ENCODE results near the gene NUP210L. TPM values are rescaled to one million over a fixed set of nuclear protein-coding genes. Genes with fewer than 3 reads are reported as not detected.
A peak's percentile ranks its signal among the peaks of the same experiment; 100 is the strongest.
"Not testable (repeated sequence)": the region's sequence is repeated elsewhere in the genome, so short reads cannot be mapped to it uniquely, and the experiment has no call there.

The NUP210L gene
- total RNA-seq, 1 donor from 2014 or later = 0.30 TPM

DNA sequence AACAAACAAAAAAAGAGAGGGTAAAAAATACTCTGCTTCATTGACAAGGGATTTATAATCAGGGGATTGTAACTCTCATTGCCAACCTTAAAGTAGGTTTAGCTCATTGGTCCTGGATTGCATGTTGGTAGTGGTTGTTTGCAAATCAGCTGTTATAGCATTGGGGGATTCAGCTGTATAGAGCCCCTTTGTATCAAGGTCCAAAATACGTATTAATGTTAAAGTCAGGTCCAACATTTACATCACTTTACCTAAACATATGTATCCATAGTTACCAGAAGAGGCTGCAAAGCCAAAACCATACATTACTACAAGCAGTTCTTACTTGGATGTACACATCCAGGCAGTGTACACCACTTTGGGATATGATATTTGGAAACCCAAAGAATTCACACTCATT is 134.9 kb downstream of the NUP210L start:
- ATAC-seq (no peak), DNase-seq (ENCODE audit: missing footprints) (no peak)
- intact Hi-C loops (cut with DNase I) = no loop called here

DNA sequence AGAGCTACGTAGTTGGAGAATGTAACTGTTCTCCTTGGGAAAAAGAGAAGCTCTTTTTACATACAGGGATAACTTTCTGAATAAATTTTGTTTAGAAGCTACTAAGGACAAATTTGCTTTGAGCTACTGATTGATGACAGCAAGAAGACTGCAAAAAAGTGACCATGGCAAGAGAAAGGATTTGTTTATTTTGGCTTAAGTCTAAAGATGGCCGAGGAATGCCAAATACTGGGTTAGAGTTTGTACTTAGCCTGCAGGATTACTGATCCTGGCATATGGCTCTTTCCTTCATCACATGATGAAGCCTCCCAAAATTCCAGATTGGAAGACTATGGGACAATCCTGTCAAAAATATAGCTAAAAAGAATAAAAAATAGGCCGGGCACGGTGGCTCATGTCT is 135.6 kb downstream of the NUP210L start:
- intact Hi-C loops (cut with DNase I) = no loop called here

DNA sequence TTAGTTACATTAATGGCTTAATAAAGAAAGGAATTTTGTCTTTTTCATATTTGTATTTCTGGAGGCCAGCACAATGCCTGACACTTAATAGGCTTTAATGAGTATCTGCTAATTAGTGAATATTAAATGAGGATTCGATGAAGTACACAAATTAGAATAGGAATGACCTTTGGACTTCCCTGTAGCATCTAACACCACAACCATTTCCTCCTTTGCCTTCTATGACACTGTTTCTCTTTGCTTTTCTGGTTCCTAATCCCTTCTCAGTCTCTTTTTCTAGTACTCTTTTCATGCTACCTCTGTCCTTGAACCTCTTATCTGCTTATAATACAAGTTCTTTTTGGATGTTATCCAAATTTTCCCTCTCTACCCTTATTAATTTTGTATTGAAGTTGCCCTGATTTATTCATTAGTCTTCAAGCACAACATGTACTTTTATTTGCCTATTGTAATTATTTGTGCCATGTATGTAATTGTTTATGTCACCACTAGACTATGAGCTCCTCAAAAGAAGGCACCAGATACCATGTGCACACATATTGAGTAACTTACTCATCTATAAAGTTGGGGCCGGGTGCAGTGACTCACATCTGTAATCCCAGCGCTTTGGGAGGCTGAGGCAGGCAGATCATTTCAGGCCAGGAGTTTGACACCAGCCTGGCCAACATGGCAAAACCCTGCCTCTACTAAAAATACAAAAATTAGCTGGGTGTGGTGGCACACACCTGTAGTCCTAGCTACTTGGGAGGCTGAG is 140.5 kb downstream of the NUP210L start:
- no peak for ATAC-seq
- intact Hi-C loops (cut with DNase I) = no loop called here
- no peak for DNase-seq (ENCODE audit: missing footprints)

More for the DNA sequence above, 135.6 kb downstream of the NUP210L start:
- DNase-seq (ENCODE audit: missing footprints) = no peak
- no peak for ATAC-seq

DNA sequence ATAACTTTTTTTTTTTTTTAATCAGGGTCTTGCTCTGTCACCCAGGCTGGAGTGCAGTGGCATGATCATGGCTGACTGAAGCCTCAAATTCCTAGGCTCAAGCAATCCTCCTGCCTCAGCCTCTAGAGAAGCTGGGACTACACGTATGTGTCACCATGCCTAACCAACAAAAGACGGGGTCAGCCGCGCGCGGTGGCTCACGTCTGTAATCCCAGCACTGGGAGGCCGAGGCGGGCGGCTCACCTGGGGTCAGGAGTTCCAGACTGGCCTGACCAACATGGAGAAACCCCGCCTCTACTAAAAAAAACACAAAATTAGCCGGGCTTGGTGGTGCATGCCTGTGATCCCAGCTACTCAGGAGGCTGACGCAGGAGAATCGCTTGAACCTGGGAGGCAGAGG is 142.3 kb downstream of the NUP210L start:
- ATAC-seq; DNase-seq (ENCODE audit: missing footprints); intact Hi-C loops (cut with DNase I): not testable (repeated sequence)

DNA sequence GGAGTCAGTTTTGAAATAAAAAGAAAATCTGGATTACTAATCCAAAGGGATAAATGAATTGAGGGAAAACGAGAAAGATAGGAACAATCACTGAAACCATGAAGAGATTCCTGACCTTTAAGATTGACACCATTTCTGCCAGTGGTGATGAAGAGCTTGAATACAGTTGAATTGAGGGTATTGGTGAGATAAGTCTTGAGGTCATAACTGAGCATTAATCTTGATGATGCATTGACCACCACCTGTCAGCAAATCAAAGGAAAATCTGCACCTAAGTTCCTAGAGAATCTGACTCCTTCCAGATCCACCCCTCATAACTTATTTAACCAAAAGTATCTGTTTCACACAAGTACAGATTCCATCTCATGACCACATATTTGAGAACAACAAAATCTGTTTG is 142.7 kb downstream of the NUP210L start:
- intact Hi-C loops (cut with DNase I) = no loop called here
- ATAC-seq (no peak), DNase-seq (ENCODE audit: missing footprints) (no peak)

GRCh38 chr1:154006136-154006535 is 148.7 kb downstream of the NUP210L start:
- ATAC-seq = no peak
- intact Hi-C loops (cut with DNase I) = no loop called here
- DNase-seq (ENCODE audit: missing footprints) = no peak

- no peak for DNase-seq (ENCODE audit: missing footprints)
- intact Hi-C loops (cut with DNase I) = no loop called here
These were observed 154.5 kb downstream of the NUP210L start for GRCh38 chr1:154000420-154000819.

DNA sequence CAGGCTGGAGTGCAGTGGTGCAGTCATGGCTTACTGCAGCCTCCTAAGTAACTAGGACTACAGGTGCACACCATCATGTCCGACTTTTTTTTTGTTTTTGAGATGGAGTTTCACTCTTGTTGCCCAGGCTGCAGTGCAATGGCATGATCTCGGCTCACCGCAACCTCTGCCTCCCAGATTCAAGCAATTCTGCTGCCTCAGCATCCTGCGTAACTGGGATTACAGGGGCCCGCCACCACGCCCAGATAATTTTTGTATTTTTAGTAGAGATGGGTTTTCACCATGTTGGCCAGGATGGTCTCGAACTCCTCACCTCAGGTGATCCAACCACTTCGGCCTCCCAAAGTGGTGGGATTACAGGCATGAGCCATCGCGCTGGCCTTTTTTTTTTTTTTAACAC is 158.0 kb downstream of the NUP210L start:
- DNase-seq (ENCODE audit: missing footprints); intact Hi-C loops (cut with DNase I); ATAC-seq: not testable (repeated sequence)

More at GRCh38 chr1:154000420-154000819, 154.5 kb downstream of the NUP210L start:
- no peak for ATAC-seq

- ATAC-seq (no peak), DNase-seq (ENCODE audit: missing footprints) (no peak)
- intact Hi-C loops (cut with DNase I) = no loop called here
These were observed 159.2 kb downstream of the NUP210L start for GRCh38 chr1:153995640-153996039.

DNA sequence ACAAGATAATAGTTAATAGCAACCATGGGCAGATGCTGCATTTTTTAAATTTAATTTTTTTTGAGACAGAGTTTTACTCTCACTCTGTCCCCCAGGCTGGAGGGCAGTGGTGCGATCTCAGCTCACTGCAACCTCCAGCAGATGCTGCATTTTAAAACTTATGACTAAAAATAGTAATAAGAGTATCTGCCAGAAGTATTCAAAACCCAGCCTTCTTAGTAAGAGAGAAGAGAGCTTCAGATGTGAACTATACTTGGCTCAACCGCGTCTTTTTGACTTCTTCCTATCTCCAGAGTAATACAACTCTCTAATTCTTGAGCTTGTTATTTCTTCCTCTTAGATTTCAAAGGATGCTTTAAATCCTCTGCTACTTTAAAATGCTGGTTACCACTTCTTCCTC is 159.7 kb downstream of the NUP210L start:
- ATAC-seq (no peak), DNase-seq (ENCODE audit: missing footprints) (no peak)
- intact Hi-C loops (cut with DNase I) = no loop called here

- DNase-seq (ENCODE audit: missing footprints) = no peak
- intact Hi-C loops (cut with DNase I) = no loop called here
These were observed 163.1 kb downstream of the NUP210L start for GRCh38 chr1:153991806-153992205.

GRCh38 chr1:153991151-153991630 is 163.7 kb downstream of the NUP210L start:
- ATAC-seq (no peak), DNase-seq (ENCODE audit: missing footprints) (no peak)
- intact Hi-C loops (cut with DNase I) = no loop called here

More at GRCh38 chr1:153991806-153992205, 163.1 kb downstream of the NUP210L start:
- no peak for ATAC-seq

GRCh38 chr1:153990468-153991150 is 164.3 kb downstream of the NUP210L start, which contains the start of gene RPS27:
TSS of gene RPS27 (plus strand) at chr1:153990762. CDS start at chr1:153990797, 35 bp downstream.
- ATAC-seq (peak; percentile 82), DNase-seq (ENCODE audit: missing footprints) (peak; percentile 89)
- intact Hi-C loops (cut with DNase I) = no loop called here

DNA sequence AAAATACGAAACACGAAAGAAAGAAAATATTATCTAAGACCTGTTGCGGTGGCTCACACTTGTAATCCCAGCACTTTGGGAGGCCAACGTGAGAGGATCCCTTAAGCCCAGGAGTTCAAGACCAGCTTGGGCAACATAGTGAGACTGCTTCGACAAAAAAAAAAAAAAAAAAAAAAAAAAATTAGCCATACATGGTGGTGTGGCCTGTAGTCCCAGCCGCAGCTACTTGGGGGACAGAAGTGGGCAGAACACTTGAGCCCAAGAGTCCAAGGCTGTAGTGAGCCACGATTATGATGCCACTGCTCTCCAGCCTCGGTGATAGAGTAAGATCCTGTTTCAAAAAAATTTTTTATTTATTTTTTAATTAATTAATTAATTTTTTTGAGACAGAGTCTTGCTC is 167.3 kb downstream of the NUP210L start:
- DNase-seq (ENCODE audit: missing footprints) = no peak
- intact Hi-C loops (cut with DNase I) = loop anchor here (2.0 to 10.0 kb wide), 2 partner anchors 311 to 473 kb away; no protein-coding TSS in a partner anchor
- no peak for ATAC-seq

- ATAC-seq (peak; percentile 87), DNase-seq (ENCODE audit: missing footprints) (peak; percentile 88)
- intact Hi-C loops (cut with DNase I) = loop anchor here (1.0 to 10.0 kb wide), 4 partner anchors 40 to 471 kb away; partner anchors contain the start of gene DENND4B
These were observed 168.7 kb downstream of the NUP210L start, which contains the start of gene RAB13 for GRCh38 chr1:153985941-153986761. TSS of gene RAB13 (minus strand) at chr1:153986339. CDS start at chr1:153986236, 103 bp downstream.

DNA sequence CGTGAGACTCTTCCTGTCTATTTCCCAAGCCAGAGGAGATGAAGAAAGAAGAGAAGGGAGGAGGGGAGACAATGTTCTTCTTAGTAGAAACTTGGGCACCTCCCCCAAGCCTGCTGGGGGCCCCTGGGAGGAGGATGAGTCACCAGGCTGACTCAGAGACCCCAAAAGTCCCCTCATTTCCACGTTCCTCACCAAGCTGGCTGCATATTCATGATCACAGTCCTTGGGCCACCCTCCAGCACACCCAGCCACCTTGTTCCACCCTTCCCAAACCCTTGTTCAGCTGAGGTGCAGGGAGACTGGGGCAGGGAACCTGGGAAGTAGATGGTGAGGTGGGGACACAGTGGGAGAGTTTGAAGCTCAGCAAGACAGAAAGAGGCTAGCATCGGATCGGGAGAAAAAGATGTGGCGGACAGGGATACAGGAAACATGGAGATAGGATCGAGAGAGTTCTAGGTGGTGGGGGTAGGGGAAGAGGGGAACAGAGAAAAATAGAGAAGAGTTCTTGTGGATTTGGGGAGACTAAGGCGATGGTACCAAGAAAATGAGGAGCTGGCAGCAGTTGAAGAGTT is 169.4 kb downstream of the NUP210L start:
- intact Hi-C loops (cut with DNase I) = loop anchor here (10.0 kb wide), 1 partner anchor 471 kb away; no protein-coding TSS in a partner anchor
- peak; percentile 36 for ATAC-seq
- no peak for DNase-seq (ENCODE audit: missing footprints)

DNA sequence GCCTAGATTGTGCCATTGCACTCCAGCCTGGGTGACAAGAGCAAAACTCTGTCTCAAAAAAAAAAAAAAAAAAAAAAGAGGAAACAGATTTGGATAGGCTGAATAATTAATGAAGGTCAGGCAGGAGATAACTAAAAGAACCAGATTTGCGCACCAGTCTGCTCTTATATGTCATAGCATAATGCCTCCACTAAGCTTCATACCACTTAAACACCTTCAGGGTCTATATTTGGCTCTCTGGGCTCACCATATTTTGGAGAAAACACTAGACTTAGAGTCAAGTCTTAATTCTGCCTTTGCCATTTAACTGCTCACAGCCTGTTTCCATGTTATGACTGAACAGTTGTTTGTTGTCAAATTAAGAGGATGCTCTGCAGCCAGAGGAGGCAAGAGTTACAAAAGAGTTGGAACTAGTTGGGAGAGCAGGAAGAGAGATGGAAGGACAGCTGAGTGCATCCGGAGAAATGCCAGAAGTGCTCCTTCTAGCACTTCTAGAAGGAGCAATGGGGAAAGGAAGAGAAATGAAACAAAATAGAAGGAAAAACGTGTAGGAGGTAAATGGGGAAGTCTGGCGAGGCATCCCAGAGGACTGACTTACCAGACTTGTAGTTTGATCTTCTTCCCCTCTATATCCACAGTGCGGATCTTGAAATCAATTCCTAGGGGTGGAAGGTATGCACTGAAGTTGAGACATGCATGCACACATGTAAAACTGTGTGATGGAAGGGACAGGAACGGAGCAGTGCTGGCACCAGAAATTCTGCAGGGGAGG is 170.6 kb downstream of the NUP210L start:
- ATAC-seq (no peak), DNase-seq (ENCODE audit: missing footprints) (no peak)
- intact Hi-C loops (cut with DNase I) = loop anchor here (10.0 kb wide), 1 partner anchor 470 kb away; no protein-coding TSS in a partner anchor

Measured in Right ventricle myocardium inferior (tissue), 1 donor.